Neutrophil (primary cell): ENCODE data around the gene RNF13.

Experiments
- H3K27ac ChIP-seq: fragments of 200-600 bp; sonication (generic); 2 replicates; pipeline ENCODE4 v1.5.1; 2016; ENCODE audit warnings: mild to moderate bottlenecking, moderate library complexity
- H3K27me3 ChIP-seq: fragments of 200-600 bp; sonication (generic); 2 replicates; pipeline ENCODE4 v1.6.0; 2016; ENCODE audit warnings: mild to moderate bottlenecking
- H3K36me3 ChIP-seq: fragments of 200-600 bp; sonication (generic); 2 replicates; pipeline ENCODE4 v1.5.1; 2017
- H3K4me1 ChIP-seq, 2 experiments: fragments of 200-600 bp in 1 of 2; sonication (generic) in 1 of 2; 1 replicate in 1 of 2; 2 replicates in 1 of 2; pipeline versions ENCODE4 v1.5.1 to v1.6.1; 2013 to 2016; ENCODE audit warnings: low read depth in 1 of 2, low read length in 1 of 2, mild to moderate bottlenecking in 1 of 2, moderate library complexity in 1 of 2; ENCODE audit not compliant: control insufficient read depth in 1 of 2, insufficient read depth in 1 of 2
- H3K4me3 ChIP-seq, 2 experiments: fragments of 200-600 bp in 1 of 2; sonication (generic) in 1 of 2; 1 replicate in 1 of 2; 2 replicates in 1 of 2; pipeline ENCODE4 v1.5.1; 2013 to 2016; ENCODE audit warnings: low read depth in 1 of 2, low read length in 1 of 2, mild to moderate bottlenecking in 1 of 2, moderate library complexity in 1 of 2
- H3K9me3 ChIP-seq: fragments of 200-600 bp; sonication (generic); 2 replicates; pipeline ENCODE4 v1.5.1; 2016
- CTCF ChIP-seq: fragments of 200-600 bp; sonication (generic); IDR thresholded peaks from 2 replicates; pipeline ENCODE4 v1.5.1; 2016; ENCODE audit warnings: antibody characterized with exemption

Gene RNF13

GRCh38 chr3:149955449-149955848 is 142.4 kb downstream of the RNF13 start:
- Histone ChIP-seq H3K4me3 (no peak overlapping the region), H3K9me3 (no peaks in the 10 kb centered on the region), H3K36me3 (peaks cover 30% of the 10 kb centered on the region), H3K27me3 (no peaks in the 10 kb centered on the region), H3K27ac (no peak overlapping the region), H3K4me1 (no peaks in the 10 kb centered on the region)
- TF ChIP-seq CTCF = no peak

GRCh38 chr3:149957361-149958125 is 144.5 kb downstream of the RNF13 start:
- Histone ChIP-seq H3K4me1 (no peaks in the 10 kb centered on the region), H3K9me3 (no peaks in the 10 kb centered on the region), H3K27ac (no peak overlapping the region), H3K36me3 (peaks cover 30% of the 10 kb centered on the region), H3K4me3 (no peak overlapping the region), H3K27me3 (no peaks in the 10 kb centered on the region)
- TF ChIP-seq CTCF = no peak

- no peaks in the 10 kb centered on the region for H3K4me1 ChIP-seq
- H3K9me3 ChIP-seq = no peaks in the 10 kb centered on the region
- no peak for TF ChIP-seq CTCF
- H3K27ac ChIP-seq = no peak overlapping the region
- no peak overlapping the region for H3K4me3 ChIP-seq
- no peaks in the 10 kb centered on the region for H3K27me3 ChIP-seq
- peaks cover 36% of the 10 kb centered on the region for H3K36me3 ChIP-seq
Measured at GRCh38 chr3:149958171-149958796, 145.3 kb downstream of the RNF13 start.

GRCh38 chr3:149959443-149959842 is 146.4 kb downstream of the RNF13 start:
- Histone ChIP-seq H3K4me3 (no peak overlapping the region), H3K9me3 (no peaks in the 10 kb centered on the region), H3K27me3 (no peaks in the 10 kb centered on the region), H3K4me1 (no peaks in the 10 kb centered on the region), H3K27ac (no peak overlapping the region), H3K36me3 (peaks cover 47% of the 10 kb centered on the region)
- no peak for TF ChIP-seq CTCF

- Histone ChIP-seq H3K4me1 (no peaks in the 10 kb centered on the region), H3K36me3 (peaks cover 51% of the 10 kb centered on the region), H3K27ac (no peak overlapping the region), H3K27me3 (peaks cover 18% of the 10 kb centered on the region), H3K9me3 (no peaks in the 10 kb centered on the region), H3K4me3 (no peak overlapping the region)
- TF ChIP-seq CTCF = no peak
Measured at GRCh38 chr3:149963485-149963884, 150.5 kb downstream of the RNF13 start.
